Glomerular visceral epithelial cell (primary cell): ENCODE measurements around the gene DNLZ.
"Not testable (repeated sequence)": the region's sequence is repeated elsewhere in the genome, so short reads cannot be mapped to it uniquely, and the experiment has no call there.

Experiments
- DNase-seq: peaks from one replicate; pipeline ENCODE4 v3.0.0-alpha.2; 2016; ENCODE audit errors: extremely low spot score

Gene DNLZ

DNA sequence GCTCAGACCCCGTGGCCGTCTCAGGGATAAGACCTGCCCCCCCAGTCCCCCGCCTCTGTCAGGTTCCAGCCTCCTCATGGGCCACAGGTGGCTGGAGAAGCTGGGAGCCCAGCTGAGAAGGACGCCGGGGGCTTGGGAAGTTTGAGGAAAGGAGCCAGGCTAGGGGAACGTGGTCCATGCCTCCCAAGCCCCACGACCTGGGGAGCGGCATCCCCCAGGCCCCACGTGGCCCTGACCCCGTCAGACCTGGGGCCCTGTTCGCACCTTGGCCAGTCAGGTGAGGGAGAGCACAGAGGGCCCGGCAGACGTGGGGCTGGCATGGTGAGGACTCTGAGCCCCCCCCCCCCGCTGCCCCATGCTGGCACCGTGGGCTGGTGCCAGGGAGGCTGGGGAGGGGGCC lies 32.5 kb downstream of the DNLZ start:
- no peak for DNase-seq

DNA sequence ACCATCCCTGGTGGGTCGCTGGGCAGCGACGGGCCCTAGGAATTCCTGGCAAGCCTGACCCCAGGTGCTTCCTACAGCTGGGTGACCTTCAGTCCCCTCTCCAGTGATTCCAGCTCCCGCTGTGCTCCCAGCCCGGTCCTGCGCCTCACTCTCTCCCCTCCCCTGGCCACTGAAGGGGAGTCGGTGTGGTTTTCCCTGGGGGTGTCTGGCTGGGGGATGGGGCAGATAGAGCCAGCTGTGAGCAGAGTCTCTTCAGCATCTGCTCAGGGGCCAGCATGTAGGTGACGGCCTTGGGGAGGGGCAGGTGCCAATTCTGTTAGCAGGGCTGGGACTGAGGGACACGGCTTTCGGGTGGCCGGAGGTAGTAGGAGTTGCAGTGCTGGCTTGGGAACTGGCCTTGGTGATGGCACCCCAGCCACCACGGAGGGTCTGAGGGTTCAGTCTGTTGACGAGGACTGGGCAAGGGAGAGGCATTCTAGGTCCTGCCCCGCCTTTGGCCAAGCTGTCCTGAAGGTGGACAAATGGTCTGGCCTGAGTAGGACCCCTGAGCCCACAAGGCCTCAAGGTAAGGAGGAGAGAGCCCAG lies 33.0 kb downstream of the DNLZ start:
- no peak for DNase-seq

DNA sequence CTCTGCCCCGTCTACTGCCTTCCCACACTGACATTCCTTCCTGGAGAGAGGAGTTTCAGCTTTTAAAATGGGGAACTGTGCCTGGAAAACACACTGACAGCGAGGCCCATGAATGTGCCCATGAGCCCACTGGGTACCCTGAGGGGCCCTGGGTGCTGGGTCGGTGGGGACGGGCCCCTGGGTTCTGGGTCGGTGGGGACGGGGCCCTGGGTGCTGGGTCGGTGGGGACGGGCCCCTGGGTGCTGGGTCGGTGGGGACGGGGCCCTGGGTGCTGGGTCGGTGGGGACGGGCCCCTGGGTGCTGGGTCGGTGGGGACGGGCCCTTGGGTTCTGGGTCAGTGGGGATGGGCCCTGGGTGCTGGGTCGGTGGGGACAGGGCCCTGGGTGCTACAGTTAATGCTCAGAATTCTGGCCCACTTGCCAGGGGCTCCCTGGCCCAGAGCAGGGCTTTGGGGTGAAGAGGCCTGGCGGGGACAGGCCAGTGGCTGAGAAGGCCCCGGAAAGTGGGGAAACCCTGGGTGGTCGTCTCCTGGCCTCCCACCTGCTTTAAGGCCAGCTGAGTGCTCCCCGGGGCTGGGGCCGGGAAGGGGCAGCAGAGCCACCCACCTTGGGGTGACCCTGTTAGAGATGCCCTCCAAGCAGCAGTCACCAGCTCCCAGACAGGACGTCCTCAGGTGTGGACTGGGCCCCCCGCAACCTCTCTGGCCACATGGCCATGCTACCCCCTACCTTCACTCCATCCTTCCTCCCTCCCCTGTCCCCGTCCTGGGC lies 33.7 kb downstream of the DNLZ start:
- DNase-seq = no peak

DNA sequence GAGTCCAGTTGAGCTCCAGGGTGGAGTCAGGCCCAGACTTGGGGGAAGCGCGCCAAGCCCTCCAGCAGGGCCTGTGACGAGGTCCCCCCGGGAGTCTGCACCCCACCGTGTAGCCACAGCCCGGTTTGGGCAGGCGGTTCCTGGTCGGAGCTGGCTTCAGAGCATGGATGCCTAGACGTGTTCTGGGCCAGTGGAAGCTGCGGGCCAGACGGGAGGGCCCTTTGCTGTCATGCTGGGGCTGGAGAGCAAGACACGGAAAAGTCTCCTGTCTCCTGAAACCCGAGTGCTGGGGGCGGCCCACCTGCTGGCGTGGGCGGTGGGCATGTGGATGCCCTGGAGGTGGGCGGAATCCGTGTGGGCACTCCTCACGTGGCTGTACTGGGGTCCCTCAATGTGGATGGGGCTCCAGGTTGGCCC lies 34.3 kb downstream of the DNLZ start:
- no peak for DNase-seq

DNA sequence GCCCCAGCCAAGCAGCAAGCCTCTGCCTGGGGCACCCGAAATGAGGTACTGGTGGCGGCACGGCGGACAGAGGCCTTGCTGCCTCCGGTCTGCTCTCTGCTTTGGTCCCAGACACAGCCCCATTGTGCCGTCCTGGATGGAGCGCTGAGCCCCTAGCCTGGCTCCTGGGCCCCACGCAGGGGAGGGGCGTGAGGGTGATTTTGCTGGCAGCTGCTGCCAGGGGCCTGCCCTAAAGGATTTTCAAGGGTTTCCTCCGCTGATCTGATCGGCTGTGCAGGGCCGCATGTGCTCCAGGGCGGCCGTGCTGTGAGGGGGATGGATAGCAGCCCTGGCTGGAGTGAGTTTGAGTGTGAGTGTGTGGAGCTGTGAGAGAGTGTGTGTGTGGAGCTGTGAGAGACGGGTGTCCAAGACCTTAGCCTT lies 34.9 kb downstream of the DNLZ start:
- DNase-seq = no peak

DNA sequence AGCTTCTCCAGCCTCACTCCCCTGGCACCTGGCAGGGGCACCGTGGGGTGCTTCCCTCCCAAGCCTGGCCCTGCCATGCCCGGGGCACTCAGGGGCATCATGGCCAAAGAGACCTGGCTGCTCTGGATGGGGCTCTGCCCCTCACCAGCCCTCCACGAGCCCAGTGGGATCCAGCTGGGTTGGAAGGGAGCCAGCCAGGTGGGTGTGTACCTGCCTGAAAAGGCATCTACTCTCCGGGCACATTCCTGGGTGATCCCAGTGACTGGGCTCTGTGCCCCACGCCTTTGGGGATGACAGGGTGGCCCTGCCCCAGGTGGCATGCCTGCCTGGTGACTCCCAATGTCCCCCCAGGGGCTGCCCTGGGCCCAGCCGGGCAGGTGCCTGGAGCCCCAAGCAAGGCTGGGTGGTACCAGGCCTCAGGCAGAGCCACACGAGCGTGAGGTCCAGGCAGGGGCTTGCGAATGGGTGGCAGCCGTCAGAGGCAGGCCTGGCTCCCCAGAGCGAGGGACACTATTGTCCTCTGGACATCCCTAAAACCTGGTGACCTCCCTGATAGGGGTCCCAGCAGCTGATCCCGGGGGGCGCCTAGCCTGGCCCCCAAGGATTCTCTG lies 35.4 kb downstream of the DNLZ start:
- DNase-seq = peak; percentile 25

DNA sequence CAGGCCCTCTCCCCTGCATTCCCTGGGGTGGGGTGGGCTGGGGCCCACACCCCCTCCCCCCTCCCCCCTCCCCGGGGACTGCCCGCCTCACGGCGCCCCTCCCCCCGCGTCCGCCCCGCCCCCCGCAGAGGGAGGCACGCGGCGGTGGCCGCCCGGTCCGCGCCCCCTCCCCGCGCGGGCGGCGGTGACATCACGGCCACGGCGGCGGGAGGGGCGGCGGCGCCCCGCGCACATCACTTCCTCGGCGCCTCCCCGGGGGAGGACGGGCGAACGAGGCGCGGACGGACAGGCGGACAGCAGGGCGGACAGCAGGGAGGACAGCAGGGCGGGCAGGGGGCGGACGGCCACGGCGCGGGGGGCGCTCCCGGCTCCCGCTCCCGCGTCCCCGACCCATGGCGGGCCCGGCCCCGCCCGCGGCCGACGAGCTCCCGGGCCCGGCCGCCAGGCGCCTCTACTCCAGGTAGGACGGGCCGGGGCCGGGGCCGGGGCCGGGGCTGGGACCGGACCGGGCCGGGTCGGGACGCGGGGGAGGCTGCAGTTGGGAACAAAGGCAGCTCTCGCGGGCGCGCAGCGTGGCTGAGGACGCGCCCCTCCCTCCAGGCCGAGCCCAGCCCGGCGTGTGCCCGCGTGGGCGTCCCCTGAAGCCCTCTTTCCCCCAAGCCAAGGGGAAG lies 36.1 kb downstream of the DNLZ start, which contains the start of gene GPSM1:
TSS of gene GPSM1 (plus strand) at position 236 of the 671 bp plus-strand sequence. CDS start at position 393, 157 bp downstream.
- peak; percentile 47 for DNase-seq

DNA sequence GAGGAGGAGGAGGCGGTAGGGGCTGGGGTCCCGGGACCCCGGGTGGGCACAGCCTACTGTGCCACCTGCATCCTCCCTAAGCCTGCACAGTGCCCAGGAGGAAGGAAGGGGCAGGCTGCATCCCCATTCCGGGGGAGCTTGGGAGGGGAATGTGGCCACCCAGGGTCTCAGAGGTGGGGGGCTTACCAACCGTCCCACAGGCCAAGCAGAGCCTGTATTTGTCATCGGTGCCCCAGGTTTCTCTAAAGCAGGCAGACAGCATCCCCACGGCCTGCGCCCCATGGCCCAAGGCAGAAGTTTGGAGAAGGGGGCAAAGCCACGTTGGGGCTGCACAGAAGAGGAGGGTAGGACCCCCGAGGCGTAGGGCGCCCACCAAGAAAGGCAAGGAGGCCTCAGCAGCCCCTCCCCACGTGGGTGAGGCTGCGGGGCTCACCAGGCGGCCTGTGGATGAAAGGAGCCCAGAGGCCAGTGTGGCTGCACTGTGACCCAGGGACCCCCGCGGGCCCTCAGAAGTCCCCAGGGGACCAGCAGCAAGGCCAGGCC lies 36.7 kb downstream of the DNLZ start:
- DNase-seq = no peak

DNA sequence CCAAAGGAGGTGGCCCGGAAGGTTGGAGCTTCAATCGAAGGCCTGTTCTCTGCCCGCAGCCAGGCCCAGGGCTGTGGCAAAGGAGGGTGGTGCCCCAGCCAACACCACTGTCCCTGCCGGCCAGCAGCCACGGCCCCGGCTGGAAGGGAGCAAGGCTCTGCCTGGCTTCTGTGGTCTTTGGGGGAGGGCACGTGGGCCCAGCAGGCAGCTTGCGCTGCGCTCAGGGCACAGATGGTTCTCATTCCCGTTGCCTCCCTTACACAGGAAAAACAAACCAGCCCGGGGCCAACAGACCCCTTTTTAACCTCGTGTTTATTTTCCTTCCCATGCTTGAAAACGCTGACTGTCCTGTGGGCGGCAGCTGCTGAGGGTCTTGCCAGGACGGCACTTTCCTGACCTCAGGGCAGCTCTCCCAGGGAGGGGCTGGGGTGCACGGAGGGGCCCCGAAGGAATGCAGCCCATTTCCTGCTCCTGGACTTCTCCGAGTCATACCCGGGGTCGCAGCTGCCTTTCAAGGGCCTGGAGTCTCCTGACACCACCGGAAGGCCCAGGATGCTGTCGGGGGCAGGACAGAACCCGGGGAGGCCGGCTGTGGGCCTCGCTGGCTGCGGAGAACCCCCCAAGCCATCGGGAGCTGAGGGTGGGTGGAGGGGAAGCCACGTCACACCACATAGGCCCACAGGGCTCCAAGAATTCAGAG lies 37.3 kb downstream of the DNLZ start:
- no peak for DNase-seq

DNA sequence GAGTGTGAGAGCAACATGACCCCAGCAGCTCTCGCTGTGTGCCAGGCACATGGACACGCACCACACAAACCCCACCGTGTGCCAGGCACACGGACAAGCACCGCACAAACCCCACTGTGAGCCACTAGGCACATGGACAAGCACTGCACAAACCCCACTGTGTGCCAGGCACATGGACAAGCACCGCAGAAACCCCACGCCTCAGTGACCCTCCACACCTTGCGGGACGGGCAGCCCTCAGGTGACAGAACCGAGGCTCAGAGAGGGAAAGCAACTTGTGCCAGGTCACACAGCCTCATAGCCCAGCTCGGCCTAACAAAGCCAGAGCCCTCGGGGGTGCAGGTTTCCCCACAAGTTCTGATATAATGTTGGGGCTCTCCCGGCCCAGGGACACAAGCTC lies 38.2 kb downstream of the DNLZ start:
- no peak for DNase-seq

DNA sequence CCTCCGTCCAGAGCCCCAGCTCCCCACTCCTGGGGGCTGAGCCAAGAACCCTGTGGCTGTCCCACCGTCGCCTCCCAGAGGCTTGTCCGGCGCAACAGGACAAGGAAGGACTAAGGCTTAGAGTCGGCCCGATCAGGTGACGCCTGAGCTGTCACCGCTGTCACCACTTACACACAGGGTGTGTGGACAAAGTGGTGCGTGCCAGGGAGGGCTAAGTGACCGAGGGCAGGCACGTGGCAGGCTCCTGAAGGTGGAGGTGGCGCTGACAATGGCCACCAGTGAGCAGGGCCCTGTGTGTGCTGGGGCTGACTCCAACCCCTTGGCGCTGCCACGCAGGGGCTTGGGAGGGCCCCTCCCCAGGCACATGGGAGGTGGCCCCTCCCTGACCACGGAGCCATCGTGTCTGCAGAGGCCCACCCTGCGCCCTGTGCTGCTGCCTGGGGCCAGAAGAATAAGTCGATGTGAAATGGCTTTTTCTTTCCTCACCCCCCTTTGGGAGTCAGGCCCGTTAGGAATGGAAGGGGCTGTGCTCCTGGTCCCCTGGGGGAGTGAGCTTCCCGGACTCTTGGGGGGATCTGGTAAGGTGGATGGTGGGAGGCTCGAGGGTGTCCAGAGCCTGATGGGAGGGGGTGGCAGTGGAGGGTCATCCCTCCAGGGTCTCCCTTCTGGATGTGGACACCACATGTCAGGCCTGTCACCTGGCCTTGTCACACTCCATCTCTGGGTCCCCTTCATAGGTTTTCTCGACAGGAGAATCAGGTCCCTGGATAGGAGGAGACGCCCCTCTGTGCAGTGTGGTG lies 38.8 kb downstream of the DNLZ start:
- no peak for DNase-seq

DNA sequence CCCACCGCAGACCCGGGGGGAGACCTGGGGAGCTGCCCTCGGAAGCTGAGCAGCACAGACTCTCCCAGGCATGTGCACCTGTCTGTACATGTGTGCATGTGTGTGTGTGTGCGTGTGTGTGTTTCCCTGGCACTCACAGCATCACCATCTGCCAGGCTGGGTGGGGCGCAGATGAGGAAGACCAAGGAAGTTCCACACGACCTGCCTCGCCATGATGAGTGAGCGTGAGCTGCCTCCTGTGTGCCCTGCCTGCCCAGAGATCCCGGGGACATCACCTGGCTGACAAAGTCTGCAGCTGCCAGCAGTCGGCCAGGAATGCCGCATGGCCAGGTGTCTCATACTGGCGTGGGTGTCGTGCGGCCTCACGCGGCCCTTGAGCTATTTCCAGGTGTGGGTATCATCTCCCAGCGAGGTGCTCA lies 40.2 kb downstream of the DNLZ start:
- no peak for DNase-seq

DNA sequence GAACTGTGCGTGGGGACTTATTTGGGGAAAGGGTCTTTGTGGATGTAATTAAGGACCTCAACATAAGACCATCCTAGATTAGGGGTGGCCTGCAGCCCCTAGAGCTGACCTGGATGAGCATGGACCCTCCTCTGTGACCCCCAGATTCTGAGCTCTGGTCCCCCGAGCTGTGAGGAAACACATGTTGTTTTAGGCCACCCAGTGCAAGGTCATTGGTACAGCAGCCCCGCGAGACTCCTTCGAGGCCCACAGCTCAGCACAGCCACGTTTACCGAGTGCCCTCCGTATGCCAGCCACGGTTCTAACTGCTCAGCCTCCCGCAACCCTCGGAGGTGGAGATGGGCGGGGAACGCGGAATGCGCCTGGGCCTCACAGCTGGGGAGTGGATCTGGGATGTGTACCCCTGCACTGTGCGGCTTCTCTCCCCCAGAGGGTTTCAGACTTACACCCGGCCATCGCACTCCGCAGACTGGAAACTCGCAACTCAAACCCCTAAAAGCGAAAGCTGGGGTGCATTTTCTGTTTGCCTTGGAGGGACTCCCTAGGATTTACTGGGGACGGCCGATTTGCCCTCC lies 40.7 kb downstream of the DNLZ start:
- no peak for DNase-seq

DNA sequence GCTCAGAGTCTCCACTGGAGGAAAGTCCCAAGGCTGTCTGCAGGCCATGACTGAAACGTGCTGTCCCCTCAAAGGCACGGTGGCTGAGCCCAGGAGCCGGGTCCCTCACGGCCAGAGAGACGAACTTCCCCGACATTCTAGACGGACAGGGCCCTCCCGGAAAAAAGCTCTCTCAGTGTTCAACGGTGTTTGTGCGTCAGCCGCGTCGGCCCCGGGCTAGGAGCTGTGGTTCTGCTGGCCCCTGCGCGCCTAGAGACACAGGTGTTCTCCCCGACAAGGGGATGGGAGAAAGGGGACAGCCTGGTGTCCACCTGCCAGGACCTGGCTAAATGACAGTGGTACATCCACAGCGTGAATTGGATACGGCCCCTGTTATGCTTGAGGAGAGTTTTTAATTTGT lies 42.0 kb downstream of the DNLZ start:
- no peak for DNase-seq

DNA sequence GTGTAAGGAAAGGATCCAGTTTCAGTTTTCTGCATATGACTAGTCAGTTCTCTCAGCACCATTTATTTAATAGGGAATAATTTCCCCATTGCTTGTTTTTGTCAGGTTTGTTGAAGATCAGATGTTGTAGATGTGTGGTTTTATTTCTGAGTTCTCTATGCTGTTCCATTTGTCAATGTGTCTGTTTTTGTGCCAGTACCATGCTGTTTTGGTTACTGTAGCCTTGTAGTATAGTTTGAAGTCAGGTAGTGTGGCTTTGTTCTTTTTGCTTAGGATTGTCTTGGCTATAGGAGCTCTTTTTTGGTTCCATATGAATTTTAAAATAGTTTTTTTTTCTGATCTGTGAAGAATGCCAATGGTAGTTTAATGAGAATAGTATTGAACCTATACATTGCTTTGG lies 42.6 kb downstream of the DNLZ start:
- not testable (repeated sequence) for DNase-seq

DNA sequence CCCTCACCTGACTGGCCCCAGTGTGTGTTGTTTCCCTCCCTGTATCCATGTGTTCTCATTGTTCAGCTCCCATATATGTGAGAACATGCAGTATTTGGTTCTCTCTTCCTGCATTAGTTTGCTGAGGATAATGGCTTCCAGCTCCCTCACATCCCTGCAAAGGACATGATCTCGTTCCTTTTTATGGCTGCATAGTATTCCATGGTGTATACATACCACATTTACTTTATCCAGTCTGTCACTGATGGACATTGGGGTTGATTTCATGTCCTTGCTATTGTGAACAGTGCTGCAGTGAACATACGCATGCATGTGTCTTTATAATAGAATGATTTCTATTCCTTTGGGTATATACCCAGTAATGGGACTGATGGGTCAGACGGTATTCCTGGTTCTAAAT lies 43.6 kb downstream of the DNLZ start:
- not testable (repeated sequence) for DNase-seq

DNA sequence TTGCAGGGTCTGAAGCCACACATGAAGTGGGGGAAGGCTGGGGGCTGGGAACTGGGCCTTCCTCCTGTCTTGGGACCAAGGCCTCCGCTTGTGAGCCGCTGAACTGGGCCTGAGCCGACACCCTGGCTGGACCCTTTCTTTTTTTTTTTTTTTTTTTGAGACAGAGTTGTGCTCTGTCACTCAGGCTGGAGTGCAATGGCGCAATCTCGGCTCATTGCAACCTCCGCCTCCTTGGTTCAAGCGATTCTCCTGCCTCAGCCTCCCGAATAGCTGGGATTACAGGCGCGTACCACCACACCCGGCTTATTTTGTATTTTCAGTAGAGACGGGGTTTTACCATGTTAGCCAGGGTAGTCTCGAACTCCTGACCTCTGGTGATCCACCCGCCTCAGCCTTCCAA lies 44.3 kb downstream of the DNLZ start:
- DNase-seq = not testable (repeated sequence)

DNA sequence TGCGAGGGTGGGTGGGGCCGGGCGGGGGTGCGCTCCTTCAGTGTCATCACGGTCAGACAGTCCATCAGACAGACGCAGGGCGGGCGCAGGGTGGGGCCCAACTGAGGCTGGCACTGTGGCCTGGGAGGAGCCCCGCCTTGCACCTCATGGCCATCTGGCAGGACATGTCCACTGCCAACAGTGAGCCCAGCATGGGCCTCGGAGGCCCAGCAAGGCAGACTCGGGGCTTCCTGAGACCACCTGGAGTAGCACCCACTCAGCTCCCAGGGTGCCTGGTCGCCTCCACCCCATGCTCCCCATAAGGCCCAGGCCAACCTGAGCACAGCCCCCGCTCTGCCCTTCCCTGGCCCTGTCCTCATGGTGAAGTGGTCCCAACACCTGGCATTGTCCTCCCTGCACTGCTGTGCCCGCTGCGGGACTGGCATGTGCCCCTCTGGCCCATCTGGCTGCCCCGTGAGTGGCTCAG lies 44.7 kb downstream of the DNLZ start:
- DNase-seq = no peak

DNA sequence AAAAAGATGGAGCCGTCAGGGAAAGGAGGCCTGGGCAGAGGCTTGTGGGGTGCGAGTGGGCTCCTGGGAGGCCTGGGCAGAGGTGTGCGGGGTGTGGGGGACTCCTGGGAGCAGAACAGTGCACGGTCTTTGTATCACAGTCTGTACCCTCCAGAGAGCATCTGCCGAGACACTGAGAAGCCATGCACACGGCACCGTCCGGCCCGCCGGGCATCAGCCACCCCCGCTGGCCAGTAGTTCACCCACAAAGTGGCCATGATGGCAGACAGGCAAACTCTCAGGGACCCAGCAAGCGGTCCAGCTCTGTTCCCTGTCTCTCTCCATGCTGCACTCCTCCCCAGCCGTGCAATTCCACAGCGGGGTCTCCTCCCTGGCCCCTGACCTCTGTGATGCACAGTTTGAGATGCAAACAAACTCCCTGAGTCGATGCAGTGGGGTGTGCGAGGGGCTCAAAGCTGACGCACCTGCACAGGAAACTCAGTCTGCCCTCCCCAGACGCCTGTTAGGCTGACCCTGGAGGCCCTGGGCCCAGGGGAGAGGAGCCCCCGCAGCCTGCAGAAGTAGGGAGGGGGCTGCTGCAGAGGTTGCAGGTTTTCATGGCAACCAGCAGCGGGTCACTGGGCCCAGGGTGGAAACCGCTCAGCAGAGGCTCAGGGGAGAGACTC lies 45.3 kb downstream of the DNLZ start:
- no peak for DNase-seq

DNA sequence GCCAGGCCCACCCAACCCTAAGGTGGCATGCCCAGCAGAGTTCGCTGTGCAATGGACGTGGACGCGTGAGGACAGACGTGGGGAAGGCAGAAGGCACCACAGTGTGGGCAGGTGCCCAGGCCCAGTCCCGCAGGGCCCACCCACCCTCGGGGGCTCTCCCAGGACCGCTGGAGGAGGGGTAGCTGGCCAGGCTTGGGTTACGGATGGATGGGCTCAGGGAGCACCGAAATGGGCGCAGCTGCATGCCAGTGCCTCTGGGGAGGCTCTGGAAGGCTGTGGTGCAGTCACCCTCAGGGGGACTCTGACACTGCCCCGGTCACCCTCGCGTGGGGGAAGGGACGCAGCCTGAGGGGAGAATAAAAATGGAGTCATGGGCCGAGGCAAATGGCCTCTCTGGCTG lies 45.8 kb downstream of the DNLZ start:
- no peak for DNase-seq
